ENCODE measurements around the gene B4GALNT3.
"Not testable (repeated sequence)": the region's sequence is repeated elsewhere in the genome, so short reads cannot be mapped to it uniquely, and the experiment has no call there.

B4GALNT3 gene

GRCh38 chr12:572532-572899 lies 112.8 kb downstream of the B4GALNT3 start:
- no peak for TF ChIP-seq CTCF (IDR thresholded peaks at IDR 0.05; ENCODE audit: borderline replicate concordance, control extremely low read depth, extremely low read depth, insufficient read depth, missing control alignments)
- in situ Hi-C loops (cut with MboI; ENCODE audit: low sequenced_read_pairs, unreplicated experiment), result loop anchor here (10.0 to 25.0 kb wide), 3 partner anchors 242 to 1015 kb away; partner anchors contain the start of gene FBXL14
- DNase-seq (ENCODE audit: low spot score), result no peak

- no peak for DNase-seq (ENCODE audit: low spot score)
- TF ChIP-seq CTCF (IDR thresholded peaks at IDR 0.05; ENCODE audit: borderline replicate concordance, control extremely low read depth, extremely low read depth, insufficient read depth, missing control alignments), result no peak
- in situ Hi-C loops (cut with MboI; ENCODE audit: low sequenced_read_pairs, unreplicated experiment), result loop anchor here (10.0 to 25.0 kb wide), 3 partner anchors 242 to 1014 kb away; partner anchors contain the start of gene FBXL14
These were observed 113.5 kb downstream of the B4GALNT3 start for GRCh38 chr12:573232-573631.

- no peak for DNase-seq (ENCODE audit: low spot score)
- no peak for TF ChIP-seq CTCF (IDR thresholded peaks at IDR 0.05; ENCODE audit: borderline replicate concordance, control extremely low read depth, extremely low read depth, insufficient read depth, missing control alignments)
- in situ Hi-C loops (cut with MboI; ENCODE audit: low sequenced_read_pairs, unreplicated experiment), result loop anchor here (10.0 to 25.0 kb wide), 3 partner anchors 240 to 1013 kb away; partner anchors contain the start of gene FBXL14
These were observed 114.9 kb downstream of the B4GALNT3 start for GRCh38 chr12:574475-575128.

GRCh38 chr12:575129-575502 lies 115.4 kb downstream of the B4GALNT3 start:
- in situ Hi-C loops (cut with MboI; ENCODE audit: low sequenced_read_pairs, unreplicated experiment), result loop anchor here (10.0 kb wide), 2 partner anchors 240 to 380 kb away; no protein-coding TSS in a partner anchor
- TF ChIP-seq CTCF (IDR thresholded peaks at IDR 0.05; ENCODE audit: borderline replicate concordance, control extremely low read depth, extremely low read depth, insufficient read depth, missing control alignments), result no peak
- DNase-seq (ENCODE audit: low spot score), result no peak

GRCh38 chr12:575948-576614 lies 116.3 kb downstream of the B4GALNT3 start:
- in situ Hi-C loops (cut with MboI; ENCODE audit: low sequenced_read_pairs, unreplicated experiment), result loop anchor here (10.0 kb wide), 2 partner anchors 239 to 379 kb away; no protein-coding TSS in a partner anchor
- TF ChIP-seq CTCF (IDR thresholded peaks at IDR 0.05; ENCODE audit: borderline replicate concordance, control extremely low read depth, extremely low read depth, insufficient read depth, missing control alignments), result peak; percentile 96
- peak; percentile 94 for DNase-seq (ENCODE audit: low spot score)

- in situ Hi-C loops (cut with MboI; ENCODE audit: low sequenced_read_pairs, unreplicated experiment), result loop anchor here (10.0 kb wide), 2 partner anchors 238 to 378 kb away; no protein-coding TSS in a partner anchor
These were observed 116.9 kb downstream of the B4GALNT3 start for GRCh38 chr12:576615-577110.

GRCh38 chr12:577994-578747 lies 118.4 kb downstream of the B4GALNT3 start:
- DNase-seq (ENCODE audit: low spot score), result not testable (repeated sequence)
- in situ Hi-C loops (cut with MboI; ENCODE audit: low sequenced_read_pairs, unreplicated experiment), result loop anchor here (10.0 kb wide), 2 partner anchors 237 to 377 kb away; no protein-coding TSS in a partner anchor

More at GRCh38 chr12:576615-577110, 116.9 kb downstream of the B4GALNT3 start:
- no peak for DNase-seq (ENCODE audit: low spot score)
- TF ChIP-seq CTCF (IDR thresholded peaks at IDR 0.05; ENCODE audit: borderline replicate concordance, control extremely low read depth, extremely low read depth, insufficient read depth, missing control alignments), result no peak
